Measurements from ENCODE around the gene CDO1.
"Not testable (repeated sequence)": the region's sequence is repeated elsewhere in the genome, so short reads cannot be mapped to it uniquely, and the experiment has no call there.

Gene CDO1

DNA sequence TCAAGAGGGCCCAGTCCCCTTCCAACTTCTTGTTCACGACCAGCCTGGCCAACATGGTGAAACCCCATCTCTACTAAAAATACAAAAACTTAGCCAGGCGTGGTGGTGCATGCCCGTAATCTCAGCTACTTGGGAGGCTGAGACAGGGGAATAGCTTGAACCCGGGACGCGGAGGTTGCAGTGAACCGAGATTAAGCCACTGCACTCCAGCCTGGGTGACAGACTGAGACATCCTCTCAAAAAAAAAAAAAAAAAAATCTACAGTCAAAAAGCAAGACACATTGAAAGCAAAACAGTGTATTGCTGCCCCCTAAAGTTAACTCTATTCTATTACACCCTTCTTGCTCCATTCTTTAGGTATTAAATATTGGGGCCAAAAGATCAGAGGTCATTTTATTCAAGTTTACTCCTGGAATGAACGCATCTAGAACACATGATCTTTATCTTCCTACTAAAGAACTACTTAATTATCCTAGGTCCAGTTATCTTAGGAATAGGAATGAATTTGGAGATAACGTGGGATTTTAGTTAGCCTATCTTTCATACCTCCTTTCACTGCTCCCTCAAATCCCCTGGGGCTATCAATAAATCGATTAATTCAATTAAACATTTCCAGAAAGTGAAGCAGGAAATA, 22.5 kb upstream of the CDO1 start:
- no peak for DNase-seq
- no peaks in the 10 kb centered on the region for H3K9me3 ChIP-seq
- no peaks in the 10 kb centered on the region for H3K27me3 ChIP-seq
- H3K4me1 ChIP-seq: peaks cover 4% of the 10 kb centered on the region; the same call in 1 of the 2 replicates
- TF ChIP-seq, protein P1, sequence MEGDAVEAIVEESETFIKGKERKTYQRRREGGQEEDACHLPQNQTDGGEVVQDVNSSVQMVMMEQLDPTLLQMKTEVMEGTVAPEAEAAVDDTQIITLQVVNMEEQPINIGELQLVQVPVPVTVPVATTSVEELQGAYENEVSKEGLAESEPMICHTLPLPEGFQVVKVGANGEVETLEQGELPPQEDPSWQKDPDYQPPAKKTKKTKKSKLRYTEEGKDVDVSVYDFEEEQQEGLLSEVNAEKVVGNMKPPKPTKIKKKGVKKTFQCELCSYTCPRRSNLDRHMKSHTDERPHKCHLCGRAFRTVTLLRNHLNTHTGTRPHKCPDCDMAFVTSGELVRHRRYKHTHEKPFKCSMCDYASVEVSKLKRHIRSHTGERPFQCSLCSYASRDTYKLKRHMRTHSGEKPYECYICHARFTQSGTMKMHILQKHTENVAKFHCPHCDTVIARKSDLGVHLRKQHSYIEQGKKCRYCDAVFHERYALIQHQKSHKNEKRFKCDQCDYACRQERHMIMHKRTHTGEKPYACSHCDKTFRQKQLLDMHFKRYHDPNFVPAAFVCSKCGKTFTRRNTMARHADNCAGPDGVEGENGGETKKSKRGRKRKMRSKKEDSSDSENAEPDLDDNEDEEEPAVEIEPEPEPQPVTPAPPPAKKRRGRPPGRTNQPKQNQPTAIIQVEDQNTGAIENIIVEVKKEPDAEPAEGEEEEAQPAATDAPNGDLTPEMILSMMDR (IDR thresholded peaks at IDR 0.05; ENCODE audit: low read depth, low read length): peak; percentile 58
- peak overlapping the region; percentile 86 for H3K4me3 ChIP-seq (ENCODE audit: low read depth, low read length)
- H3K36me3 ChIP-seq: peaks cover 22% of the 10 kb centered on the region

DNA sequence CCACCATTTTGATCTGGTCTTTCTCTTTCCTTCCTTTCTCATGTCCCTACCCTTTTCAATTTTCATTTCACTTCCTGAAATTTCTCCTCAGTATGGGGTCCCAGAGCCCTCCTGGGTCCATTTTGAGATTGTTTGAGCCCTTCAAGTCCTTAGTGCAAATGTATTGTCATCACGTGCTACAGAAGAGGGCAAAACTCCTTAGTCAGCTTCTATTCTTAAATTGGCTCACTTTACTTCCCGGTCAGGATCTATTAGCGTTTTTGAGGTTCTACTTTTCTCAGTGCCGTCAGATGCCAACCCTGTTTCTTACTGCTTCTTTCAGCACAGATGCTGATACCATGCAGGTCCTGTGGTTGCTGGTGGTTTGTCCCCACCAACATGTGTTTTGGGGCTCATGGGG, 19.0 kb upstream of the CDO1 start:
- TF ChIP-seq, protein P1 (IDR thresholded peaks at IDR 0.05; ENCODE audit: low read depth, low read length): no peak

DNA sequence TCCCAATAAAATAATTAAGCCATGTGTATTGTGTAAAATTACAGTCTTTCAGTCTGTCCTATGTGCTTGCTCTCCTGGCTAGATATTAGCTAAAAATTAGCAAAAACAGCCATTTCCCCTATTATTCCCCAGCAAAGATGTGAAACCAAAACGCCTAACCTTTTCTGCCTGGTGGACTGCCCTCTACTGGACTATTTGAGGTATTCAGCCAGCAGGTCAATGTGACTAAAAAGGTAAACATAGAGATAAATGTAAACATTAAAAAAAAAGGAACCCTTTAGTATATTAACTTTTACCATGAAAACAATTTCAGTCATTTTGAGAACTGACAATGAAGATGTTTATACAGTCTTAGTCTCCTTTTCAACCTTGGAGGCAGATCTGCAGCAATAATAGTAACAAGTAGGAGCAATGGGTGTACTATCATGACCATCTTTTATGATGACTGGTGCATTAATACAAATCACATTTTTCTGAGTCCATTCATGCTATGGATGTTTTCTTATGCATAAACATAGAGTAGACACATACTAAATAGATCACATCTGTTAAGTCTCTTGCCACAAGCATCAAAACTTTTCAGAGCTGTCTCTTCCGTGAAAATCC, 14.8 kb upstream of the CDO1 start:
- Histone ChIP-seq H3K9me3 (no peaks in the 10 kb centered on the region), H3K4me1 (no peaks in the 10 kb centered on the region), H3K4me3 (ENCODE audit: low read depth, low read length) (no peak overlapping the region), H3K36me3 (peaks cover 37% of the 10 kb centered on the region), H3K27me3 (no peaks in the 10 kb centered on the region)
- TF ChIP-seq, protein P1 (IDR thresholded peaks at IDR 0.05; ENCODE audit: low read depth, low read length): peak; percentile 91
- peak; percentile 32 for DNase-seq

More for the DNA sequence above, 19.0 kb upstream of the CDO1 start:
- H3K4me3 ChIP-seq (ENCODE audit: low read depth, low read length): no peak overlapping the region
- no peaks in the 10 kb centered on the region for H3K27me3 ChIP-seq
- H3K36me3 ChIP-seq: peaks cover 34% of the 10 kb centered on the region
- no peaks in the 10 kb centered on the region for H3K9me3 ChIP-seq
- H3K4me1 ChIP-seq: no peaks in the 10 kb centered on the region
- DNase-seq: no peak

DNA sequence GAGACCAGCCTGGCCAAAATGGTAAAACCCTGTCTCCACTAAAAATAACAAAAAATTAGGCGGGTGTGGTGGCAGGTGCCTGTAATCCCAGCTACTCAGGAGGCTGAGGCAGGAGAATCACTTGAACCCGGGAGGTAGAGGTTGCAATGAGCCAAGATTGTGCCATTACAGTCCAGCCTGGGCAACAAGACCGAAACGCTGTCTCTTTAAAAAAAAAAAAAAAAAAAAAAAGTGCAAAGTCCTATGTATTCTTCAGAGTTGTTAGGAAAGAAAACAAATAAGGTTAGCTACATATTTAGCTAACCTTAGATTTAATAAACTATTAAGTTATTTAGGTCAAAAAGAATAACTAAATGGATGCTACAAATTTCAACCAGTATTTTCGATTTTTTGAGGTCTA, 13.5 kb upstream of the CDO1 start:
- no peaks in the 10 kb centered on the region for H3K9me3 ChIP-seq
- H3K4me1 ChIP-seq: no peaks in the 10 kb centered on the region
- TF ChIP-seq, protein P1 (IDR thresholded peaks at IDR 0.05; ENCODE audit: low read depth, low read length): no peak
- peaks cover 24% of the 10 kb centered on the region for H3K36me3 ChIP-seq
- DNase-seq: no peak
- no peaks in the 10 kb centered on the region for H3K27me3 ChIP-seq
- no peak overlapping the region for H3K4me3 ChIP-seq (ENCODE audit: low read depth, low read length)

DNA sequence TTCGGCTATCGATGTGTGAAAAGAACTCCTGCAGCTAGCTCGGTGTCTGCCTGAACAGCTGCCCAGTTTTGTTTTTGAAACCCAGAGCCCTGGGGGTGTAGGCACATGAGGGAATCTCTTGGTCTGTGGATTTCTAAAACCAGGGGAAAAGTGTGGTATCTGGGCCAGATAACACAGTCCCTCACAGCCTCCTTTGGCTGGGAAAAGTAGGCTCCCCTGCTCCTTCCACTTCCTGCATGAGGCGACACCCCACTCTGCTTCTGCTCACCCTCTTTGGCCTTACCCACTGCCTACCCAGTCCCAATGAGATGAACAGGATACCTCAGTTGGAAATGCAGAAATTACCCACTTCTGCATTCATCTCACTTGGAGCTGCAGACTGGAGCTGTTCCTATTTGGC, 9.5 kb upstream of the CDO1 start:
- H3K4me3 ChIP-seq (ENCODE audit: low read depth, low read length): no peak overlapping the region
- no peak for DNase-seq
- H3K9me3 ChIP-seq: no peaks in the 10 kb centered on the region
- H3K4me1 ChIP-seq: no peaks in the 10 kb centered on the region
- peaks cover 14% of the 10 kb centered on the region for H3K36me3 ChIP-seq
- TF ChIP-seq, protein P1 (IDR thresholded peaks at IDR 0.05; ENCODE audit: low read depth, low read length): no peak
- no peaks in the 10 kb centered on the region for H3K27me3 ChIP-seq

DNA sequence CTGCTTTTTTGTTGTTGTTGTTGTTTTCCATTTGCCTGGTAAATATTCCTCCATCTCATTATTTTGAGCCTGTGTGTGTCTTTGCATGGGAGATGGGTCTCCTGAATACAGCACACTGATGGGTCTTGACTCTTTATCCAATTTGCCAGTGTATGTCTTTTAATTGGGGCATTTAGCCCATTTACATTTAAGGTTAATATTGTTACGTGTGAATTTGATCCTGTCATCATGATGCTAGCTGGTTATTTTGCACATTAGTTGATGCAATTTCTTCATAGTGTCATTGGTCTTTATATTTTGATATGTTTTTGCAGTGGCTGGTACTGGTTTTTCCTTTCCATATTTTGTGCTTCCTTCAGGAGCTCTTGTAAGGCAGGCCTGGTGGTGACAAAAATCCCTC, 8.5 kb upstream of the CDO1 start:
- not testable (repeated sequence) for DNase-seq; H3K4me1 ChIP-seq; H3K27me3 ChIP-seq; H3K4me3 ChIP-seq (ENCODE audit: low read depth, low read length); H3K9me3 ChIP-seq
- H3K36me3 ChIP-seq: peaks cover 12% of the 10 kb centered on the region; the same call in 1 of the 2 replicates

Data from BE2C (cell line).